NOMO-1 treated with DMSO at 0.1 percent for 48 hours (cell line): ENCODE data around the gene CCT8L2.
"Not testable (repeated sequence)": the region's sequence is repeated elsewhere in the genome, so short reads cannot be mapped to it uniquely, and the experiment has no call there.

Experiments
- DNase-seq: peaks from one replicate; lab custom pipeline; 2025; ENCODE audit not compliant: unreplicated experiment; lab: John Stamatoyannopoulos, UW

The CCT8L2 gene

DNA sequence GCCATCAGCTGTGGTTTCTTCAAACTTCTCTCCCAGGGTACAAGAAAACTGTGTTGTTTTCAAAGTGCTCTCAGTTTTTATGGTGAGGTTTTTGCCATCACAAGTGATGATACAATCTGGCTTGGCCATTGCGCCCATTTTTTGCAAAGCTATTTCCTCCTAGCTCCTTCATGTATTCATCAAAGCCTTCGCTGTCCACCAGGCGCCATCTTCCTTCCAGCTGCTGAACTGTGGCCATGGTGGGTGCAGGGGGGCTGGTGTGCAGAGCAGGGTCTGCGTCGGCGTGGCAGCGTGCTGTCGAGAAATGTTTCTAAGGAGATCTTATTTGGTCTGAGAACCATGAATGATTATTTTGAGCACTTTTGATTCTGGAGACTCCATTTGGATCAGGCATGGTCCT, 2.6 kb upstream of the CCT8L2 start:
- not testable (repeated sequence) for DNase-seq

DNA sequence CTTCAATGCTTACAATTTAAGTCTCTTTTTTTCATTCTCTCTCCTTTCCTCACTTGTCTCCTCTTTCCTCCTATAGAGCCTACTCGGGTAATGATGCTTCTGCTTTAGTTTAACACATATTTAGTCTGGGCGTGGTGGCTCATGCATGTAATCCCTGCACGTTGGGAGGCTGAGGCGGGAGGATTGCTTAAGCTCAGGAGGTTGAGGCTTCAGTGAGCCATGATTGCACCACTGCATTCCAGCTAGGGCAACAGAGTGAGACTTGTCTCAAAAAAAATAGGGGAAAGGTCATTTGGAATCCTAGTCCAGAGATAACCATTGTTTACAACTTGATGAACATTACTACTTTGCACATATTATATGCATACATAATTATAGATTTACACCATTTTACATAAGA, 1.4 kb upstream of the CCT8L2 start:
- no peak for DNase-seq

DNA sequence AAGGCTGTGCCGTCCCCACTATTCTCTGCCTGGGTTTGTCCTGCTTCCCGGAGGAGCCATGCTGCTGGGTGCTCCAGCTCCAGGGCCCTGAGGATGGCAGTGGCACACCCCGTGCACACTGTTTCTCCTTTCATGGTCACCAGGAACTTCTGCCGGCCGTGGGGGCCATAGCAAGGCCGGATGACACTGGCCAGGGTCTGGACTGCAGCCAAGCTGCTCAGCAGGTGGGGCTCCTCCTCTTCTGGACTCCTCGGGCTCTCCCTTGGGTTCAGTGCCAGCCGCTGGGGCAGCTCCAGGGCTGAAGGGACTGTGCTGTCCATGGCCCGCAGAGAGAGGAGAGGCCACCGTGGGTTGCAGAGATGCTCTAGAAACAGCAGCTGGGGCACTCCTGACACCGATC, 379 bp downstream of the CCT8L2 start:
- not testable (repeated sequence) for DNase-seq

DNA sequence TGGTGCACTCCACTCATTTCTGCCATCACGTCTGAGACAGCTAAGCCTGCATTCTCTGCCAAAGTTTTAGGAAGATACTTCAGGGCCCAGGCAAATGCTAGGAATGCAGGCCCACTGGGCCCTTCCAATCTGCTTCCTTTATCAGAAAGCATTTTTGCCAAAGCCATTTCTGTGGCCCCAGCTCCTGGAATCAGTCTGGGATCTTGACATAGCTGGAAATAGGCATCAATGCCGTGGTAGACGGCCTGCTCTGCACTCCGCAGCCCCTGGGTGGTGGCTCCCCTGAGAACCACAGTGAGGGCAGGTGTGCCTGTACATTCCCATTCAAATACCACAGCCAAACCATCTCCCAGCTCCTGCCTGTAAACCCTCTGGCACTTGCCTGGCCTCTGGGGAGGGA, 1.5 kb downstream of the CCT8L2 start:
- DNase-seq: not testable (repeated sequence)

DNA sequence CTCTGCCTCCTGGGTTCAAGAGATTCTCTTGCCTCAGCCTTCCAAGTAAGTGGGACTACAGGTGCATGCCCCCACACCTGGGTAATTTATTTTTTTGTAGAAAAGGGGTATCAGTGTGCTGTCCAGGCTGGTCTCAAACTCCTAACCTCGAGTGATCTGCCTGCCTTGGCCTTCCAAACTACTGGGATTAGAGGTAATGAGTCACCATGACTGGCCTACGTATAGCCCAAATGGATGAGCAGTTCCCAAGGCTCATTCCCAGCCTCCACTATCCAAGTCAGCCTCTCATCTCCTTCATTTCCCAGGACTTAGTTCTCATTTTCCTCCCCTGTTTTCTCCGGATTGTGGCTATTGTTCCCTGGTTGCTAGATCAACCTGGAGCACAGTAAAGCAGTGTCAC, 5.6 kb downstream of the CCT8L2 start:
- no peak for DNase-seq

DNA sequence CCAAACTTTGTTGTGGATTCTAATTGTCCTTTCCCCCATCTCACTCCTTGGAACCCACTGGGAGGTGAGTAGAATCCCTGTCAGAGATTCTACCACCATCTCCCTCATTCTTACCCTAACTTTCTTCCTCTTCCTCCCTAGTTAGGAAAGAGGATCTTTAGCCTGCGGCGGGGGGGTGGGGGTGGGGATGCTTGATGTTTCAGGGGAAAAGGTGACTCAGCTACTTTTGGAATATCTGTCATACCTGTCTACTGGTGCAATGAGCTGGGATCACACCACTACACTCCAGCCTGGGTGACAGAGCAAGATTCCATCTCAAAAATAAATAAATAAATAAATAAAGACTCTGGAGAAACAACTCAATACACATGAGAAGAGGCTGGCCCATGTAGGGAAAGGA, 6.4 kb downstream of the CCT8L2 start:
- DNase-seq: no peak

DNA sequence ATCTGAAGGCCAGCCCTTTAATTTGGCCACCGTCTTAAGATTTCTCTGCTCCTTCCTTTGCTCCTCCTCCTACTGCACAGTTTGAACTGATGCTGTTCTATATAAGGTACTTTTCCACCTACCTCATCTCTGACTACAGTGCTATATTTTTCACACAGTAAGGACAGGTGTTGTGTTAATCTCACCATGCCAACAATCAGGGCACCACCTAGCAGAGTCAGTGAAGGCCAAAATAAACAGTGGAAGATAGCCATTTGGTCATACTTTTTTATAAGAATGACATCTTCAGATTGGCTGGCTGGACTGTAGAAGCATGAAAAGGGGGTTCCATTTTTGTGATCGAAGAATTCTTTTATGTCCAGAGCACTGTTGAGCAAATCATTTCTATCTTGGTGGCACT, 11.7 kb downstream of the CCT8L2 start:
- DNase-seq: not testable (repeated sequence)

DNA sequence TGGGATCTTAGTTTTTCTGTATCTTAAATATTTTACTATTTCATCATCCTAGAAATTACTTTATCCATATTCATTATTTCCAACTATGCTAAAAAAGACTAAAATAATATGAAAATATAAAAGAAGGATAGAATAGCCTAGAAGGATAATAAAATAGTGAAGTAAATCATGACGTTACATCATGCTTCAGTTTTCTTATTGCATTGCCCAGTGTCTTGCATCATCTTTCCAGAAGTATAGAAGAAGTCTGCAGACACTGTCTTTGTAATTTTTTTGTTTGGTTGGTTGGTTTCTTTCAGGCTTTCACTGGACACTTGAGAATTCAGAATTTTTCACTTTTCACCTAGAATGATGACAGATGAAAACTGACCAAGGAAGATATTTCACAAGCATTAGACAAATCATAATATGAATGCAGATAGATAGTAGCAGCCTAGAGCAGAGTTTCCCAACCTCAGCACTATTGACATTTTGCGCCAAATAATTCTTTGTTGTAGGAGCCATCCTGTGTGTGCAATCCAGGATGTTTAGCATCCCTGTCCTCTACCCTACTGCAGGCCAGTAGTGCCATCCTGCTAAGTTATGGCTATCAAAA, 23.3 kb downstream of the CCT8L2 start:
- not testable (repeated sequence) for DNase-seq

DNA sequence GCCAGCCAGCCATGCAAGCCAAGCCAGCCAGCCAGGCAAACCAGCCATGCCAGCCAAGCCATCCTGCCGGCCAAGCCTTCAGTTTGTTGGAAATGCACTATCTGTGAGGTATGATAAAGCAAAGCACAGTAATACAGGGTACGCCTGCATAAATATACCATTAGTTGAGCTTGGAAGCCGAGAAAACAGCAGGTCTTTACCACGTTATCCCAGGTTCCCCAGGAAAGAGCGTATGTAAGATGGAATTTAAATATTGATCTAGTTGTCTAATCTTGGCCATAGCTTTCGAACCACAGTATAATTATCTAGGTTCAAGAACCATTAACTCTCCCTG, 24.2 kb downstream of the CCT8L2 start:
- no peak for DNase-seq

DNA sequence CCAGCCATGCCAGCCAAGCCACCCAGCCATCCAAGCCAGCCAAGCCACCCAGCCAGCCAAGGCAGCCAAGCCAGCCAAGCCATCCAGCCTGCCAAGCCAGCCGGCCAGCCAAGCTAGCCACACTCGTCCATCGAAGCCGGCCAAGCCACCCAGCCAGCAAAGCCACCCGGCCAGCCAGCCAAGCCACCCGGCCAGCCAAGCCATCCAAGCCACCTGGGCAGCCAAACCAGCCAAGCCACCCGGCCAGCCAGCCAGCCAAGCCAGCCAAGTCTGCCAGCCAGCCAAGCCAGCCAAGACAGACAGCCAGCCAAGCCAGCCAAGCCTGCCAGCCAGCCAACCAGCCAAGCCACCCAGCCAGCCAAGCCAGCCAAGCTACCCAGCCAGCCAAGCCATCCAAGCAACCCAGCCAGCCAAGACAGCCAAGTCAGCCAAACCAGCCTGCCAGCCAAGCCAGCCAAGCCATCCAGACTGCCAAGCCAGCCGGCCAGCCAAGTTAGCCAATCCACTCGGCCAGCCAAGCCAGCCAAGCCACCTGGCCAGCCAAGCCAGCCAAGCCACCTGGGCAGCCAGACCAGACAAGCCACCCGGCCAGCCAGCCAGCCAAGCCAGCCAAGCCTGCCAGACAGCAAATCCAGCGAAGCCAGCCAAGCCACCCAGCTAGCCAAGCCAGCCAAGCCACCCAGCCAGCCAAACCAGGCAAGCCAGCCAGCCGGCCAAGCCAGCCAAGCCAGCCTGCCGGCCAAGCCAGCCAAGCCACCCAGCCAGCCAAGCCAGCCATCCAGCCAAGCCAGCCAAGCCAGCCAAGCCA, 24.8 kb downstream of the CCT8L2 start:
- not testable (repeated sequence) for DNase-seq

DNA sequence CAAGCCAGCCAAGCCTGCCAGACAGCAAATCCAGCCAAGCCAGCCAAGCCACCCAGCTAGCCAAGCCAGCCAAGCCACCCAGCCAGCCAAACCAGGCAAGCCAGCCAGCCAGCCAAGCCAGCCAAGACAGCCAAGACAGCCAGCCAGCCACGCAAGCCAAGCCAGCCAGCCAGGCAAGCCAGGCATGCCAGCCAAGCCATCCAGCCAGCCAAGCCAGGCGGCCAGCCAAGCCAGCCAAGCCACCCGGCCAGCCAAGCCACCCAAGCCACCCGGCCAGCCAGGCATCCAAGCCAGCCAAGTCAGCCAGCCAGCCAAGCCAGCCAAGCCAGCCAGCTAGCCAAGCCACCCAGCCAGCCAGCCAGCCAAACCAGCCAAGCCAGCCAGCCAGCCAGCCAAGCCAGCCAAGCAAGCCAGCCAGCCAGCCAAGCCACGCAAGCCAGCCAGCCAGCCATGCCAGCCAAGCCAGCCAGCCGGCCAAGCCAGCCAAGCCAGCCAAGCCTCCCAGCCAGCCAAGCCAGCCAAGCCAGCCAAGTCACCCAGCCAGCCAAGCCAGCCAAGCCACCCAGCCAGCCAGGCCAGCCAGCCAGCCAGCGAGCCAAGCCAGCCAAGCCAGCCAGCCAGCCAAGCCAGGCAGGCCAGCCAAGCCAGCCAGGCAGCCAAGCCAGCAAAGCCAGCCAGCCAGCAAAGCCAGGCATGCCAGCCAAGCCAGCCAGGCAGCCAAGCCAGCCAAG, 26.0 kb downstream of the CCT8L2 start:
- not testable (repeated sequence) for DNase-seq

DNA sequence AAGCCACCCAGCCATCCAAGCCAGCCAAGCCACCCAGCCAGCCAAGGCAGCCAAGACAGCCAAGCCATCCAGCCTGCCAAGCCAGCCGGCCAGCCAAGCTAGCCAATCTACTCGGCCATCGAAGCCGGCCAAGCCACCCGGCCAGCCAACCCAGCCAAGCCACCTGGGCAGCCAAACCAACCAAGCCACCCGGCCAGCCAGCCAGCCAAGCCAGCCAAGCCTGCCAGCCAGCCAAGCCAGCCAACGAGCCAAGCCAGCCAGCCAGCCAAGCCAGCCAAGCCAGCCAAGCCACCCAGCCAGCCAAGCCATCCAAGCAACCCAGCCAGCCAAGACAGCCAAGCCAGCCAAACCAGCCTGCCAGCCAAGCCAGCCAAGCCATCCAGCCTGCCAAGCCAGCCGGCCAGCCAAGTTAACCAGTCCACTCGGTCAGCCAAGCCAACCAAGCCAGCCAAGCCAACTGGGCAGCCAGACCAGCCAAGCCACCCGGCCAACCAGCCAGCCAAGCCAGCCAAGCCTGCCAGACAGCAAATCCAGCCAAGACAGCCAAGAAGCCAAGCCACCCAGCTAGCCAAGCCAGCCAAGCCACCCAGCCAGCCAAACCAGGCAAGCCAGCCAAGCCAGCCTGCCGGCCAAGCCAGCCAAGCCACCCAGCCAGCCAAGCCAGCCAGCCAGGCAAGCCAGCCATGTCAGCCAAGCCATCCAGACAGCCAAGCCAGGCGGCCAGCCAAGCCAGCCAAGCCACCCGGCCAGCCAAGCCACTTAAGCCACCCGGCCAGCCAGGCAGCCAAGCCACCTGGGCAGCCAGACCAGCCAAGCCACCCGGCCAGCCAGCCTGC, 26.8 kb downstream of the CCT8L2 start:
- DNase-seq: not testable (repeated sequence)

DNA sequence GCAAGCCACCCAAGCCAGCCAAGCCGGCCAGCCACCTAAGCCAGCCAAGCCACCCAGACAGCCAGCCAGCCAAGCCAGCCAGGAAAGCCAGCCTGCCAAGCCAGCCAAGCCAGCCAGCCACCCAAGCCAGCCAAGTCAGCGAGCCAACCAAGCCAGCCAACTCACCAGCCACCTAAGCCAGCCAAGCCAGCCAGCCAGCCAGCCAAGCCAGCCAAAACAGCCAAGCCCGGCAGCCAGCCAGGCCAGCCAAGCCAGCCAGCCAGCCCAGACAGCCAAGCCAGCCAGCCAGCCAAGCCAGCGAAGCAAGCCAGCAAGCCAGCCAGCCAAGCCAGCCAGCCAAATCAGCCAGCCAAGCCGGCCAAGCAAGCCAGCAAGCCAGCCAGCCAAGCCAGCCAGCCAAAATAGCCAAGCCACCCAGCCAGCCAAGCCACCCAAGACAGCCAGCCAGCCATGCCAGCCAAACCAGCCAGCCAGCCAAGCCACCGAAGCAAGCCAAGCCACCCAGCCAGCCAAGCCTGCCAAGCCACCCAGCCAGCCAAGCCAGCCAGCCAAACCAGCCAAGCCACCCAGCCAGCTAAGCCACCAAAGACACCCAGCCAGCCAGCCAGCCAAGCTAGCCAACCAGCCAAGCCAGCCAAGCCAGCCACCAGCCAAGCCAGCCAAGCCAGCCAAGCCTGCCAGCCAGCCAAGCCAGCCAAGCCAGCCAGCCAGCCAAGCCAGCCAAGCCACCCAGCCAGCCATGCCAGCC, 27.6 kb downstream of the CCT8L2 start:
- not testable (repeated sequence) for DNase-seq

DNA sequence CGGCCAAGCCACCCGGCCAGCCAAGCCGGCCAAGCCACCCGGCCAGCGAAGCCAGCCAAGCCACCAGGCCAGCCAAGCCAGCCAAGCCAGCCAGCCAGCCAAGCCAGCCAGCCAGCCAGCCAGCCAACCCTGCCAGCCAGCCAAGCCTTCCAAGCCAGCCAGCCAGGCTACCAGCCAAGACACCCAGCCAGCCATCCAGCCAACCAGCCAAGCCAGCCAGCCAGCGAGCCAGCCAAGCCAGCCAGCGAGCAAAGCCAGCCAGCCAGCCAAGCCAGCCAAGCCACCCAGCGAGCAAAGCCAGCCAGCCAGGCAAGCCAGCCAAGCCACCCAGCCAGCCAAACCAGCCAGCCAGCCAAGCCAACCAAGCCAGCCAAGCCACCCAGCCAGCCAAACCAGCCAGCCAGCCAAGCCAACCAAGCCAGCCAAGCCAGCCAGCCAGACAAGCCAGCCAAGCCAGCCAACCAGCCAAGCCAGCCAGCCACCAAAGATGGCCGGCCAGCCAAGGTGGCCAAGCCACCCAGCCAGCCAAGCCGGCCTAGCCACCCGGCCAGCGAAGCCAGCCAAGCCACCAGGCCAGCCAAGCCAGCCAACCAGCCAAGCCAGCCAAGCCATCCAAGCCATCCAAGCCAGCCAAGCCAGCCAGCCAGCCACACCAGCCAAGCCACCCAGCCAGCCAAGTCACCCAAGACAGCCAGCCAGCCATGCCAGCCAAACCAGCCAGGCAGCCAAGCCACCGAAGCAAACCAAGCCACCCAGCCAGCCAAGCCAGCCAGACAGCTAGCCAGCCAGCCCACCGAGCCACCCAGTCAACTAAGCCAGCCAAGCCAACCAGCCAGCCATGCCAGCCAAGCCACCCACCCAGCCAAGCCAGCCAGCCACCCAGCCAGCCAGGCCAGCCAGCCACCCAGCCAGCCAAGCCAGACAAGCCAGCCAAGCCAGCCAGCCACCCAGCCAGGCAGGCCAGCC, 28.8 kb downstream of the CCT8L2 start:
- DNase-seq: no peak

DNA sequence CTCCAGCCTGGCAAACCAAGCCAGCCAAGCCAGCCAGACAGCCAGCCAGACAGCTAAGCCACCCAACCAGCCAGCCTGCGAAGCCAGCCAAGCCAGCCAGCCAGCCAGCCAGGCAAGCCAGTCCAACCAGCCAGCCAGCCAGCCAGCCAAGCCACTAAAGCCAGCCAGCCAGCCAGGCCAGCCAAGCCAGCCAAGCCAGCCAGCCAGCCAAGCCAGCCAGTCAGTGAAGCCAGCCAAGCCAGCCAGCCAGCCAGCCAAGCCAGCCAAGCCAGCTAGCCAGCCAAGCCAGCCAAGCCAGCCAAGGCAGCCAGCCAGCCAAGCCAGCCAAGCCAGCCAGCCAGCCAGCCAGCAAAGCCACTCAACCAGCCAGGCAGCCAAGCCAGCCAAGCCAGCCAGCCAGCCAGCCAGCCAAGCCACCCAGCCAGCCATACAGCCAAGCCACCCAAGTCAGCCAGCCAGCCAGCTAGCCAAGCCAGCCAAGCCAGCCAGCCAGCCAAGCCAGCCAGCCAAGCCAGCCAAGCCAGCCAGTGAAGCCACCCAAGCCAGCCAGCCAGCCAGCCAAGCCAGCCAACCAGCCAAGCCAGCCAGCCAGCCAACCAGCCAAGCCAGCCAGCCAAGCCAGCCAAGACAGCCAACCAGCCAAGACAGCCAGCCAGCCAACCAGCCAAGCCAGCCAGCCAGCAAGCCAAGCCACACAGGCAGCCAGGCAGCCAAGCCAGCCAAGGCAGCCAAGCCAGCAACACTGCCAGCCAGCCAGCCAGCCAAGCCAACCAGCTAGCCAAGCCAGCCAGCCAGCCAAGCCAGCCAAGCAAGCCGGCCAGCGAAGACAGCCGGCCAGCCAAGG, 29.7 kb downstream of the CCT8L2 start:
- DNase-seq: no peak

DNA sequence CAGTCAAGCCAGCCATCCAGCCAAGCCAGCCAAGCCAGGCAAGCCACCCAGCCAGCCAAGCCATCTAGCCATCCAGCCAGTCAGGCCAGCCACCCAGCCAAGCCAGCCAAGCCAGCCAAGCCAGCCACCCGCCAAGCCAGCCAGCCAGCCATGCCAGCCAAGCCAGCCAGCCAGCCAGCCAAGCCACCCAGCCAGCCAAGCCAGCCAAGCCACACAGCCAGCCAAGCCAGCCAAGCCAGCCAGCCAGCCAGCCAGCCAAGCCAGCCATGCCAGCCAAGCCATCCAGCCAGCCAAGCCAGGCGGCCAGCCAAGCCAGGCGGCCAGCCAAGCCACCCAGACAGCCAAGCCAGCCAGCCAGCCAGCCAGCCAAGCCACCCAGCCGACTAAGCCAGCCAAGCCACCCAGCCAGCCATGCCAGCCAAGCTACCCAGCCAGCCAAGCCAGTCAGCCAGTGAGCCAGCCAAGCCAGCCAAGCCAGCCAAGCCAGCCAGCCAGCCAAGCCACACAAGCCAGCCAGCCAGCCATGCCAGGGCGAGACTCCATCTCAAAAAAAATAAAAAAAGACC, 31.4 kb downstream of the CCT8L2 start:
- DNase-seq: not testable (repeated sequence)

DNA sequence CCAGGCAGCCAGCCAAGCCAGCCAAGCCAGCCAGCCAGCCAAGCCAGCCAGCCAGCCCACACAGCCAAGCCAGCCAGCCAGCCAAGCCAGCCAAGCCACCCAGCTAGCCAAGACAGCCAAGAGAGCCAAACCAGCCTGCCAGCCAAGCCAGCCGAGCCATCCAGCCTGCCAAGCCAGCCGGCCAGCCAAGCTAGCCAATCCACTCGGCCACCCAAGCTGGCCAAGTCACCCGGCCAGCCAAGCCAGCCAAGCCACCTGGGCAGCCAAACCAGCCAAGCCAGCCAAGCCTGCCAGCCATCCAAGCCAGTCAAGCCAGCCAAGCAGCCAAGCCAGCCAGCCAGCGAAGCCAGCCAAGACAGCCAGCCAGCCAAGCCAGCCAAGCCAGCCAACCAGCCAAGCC, 32.0 kb downstream of the CCT8L2 start:
- not testable (repeated sequence) for DNase-seq

DNA sequence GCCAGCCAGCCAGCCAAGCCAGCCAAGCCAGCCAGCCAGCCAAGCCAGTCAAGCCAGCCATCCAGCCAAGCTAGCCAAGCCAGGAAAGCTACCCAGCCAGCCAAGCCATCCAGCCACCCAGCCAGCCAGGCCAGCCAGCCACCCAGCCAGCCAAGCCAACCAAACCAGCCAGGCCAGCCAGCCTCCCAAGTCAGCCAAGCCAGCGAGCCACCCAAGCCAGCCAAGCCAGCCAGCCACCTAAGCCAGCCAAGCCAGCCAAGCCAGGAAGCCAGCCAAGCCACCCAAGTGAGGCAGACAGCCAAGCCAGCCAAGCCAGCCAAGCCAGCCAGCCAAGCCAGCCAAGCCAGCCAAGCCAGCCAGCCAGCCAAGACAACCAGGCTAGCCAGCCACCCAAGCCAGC, 32.6 kb downstream of the CCT8L2 start:
- DNase-seq: not testable (repeated sequence)
